HG02763 (cell line): ENCODE measurements around the gene GGT7.
"Not testable (repeated sequence)": the region's sequence is repeated elsewhere in the genome, so short reads cannot be mapped to it uniquely, and the experiment has no call there.

Experiments used
- ATAC-seq: cut with Tn5 transposase; IDR thresholded peaks from one replicate; pipeline ENCODE4 v1.9.1; 2021; ENCODE audit warnings: mild to moderate bottlenecking, moderate library complexity; ENCODE audit not compliant: unreplicated experiment

Gene GGT7

DNA sequence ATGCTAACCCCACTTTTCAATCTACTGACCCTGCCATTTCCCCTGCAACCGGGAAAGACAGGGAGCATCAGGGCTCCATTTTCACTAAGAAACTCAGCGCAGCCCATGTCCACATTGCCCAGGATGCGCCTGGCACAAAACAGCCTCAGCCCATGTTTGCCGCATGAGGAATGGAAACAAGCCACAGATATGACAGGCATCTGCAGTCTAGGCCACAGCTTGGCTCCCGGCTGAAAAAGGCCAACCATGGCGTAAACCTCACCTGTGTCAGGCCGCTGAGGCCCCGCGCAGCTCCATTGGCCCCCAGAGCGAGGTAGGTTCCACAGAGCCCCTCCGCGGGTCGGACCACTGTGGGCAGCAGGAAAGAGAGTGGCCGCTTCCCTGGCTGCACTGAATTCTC is 21.7 kb downstream of the GGT7 start:
- no peak for ATAC-seq

DNA sequence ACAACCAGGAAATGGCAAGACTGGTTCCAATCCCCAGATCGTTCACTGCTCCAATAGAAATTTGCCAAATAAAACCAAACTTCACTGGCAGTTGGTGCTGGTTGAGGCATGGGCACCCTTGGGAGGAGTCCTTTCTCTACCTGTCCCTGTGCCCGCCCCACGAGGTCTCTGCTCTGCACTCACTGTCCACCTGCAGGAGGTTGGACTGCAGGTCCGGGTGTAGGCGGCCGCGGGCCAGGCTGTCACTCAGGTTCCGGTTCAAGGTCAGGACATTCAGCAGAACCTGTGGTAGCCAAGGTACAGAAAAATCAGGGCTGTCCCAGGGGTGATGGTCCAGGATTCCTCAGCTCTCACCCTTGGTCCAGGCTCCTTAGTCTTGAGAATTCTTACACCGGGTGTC is 22.9 kb downstream of the GGT7 start:
- ATAC-seq: no peak

DNA sequence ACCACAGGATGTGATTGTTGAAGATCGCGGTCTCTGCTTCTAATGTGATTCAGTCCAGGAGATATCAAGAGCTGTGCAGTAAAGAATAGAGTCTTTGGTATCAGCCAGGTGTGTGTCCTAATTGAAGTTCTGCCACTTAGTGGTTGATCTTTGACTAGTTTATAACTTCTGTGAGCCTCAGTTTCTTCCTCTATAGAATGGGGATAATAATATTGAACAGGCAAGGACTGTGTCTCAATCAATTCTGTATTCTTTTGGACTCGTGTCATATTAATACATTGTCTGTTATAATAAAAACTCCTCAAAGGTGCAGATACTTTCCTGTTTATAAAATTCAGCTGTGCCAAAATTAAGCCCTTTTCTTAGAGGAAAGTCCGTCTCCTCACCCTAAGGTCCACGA is 24.1 kb downstream of the GGT7 start:
- ATAC-seq: no peak

DNA sequence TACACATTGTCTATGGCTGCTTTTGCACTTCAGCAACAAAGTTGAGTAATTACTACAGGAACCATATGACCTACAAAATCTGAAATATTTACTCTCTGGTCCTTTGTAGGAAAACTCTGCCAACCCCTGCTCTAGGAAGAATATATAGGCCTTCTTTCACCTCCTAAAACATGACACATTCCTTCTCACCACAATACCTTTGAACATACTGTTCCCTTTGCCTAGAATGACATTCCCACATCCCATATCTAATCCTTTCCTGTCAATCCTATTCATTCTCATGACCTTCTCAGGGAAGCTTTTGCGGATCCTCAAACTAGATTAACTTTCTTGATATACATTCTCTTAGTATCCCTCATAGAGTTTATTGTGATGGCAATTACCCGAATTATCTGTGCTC is 29.2 kb downstream of the GGT7 start:
- no peak for ATAC-seq

DNA sequence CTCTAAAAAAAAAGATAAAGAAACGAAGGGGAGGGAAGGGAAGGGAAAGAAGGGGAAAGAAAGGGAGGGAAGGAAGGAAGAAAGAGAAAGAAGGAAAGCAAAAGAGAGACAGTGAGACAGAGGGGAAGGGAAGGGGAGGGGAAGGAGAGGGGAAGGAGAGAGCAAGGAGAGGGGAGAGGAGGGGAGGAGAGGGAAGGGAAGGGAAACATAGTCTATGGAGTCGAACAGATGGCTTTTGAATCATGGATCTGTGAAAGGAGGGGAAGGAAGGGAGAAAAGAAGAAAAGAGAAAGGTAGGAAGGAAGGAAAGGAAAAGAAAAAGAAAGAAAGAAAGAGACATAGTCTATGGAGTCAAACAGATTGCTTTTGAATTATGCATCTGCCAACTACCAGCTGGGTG is 30.5 kb downstream of the GGT7 start:
- no peak for ATAC-seq

DNA sequence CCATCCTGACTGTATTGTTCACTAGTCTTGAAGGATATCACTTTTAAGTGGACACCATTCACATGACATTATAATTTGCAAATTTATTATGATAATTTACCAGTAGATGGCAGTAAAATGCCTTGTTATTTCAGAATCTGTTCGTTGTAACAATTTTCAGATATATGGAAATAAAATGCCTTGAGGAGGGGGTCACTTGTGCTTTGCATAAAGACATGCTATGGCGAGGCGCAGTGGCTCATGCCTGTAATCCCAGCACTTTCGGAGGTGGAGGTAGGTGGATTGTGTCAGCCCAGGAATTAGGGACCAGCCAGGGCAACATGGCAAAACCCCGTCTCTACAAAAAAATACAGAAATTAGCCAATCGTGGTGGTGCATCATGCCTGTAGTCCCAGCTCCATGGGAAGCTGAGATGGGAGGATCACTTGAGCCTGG is 38.2 kb downstream of the GGT7 start:
- no peak for ATAC-seq

DNA sequence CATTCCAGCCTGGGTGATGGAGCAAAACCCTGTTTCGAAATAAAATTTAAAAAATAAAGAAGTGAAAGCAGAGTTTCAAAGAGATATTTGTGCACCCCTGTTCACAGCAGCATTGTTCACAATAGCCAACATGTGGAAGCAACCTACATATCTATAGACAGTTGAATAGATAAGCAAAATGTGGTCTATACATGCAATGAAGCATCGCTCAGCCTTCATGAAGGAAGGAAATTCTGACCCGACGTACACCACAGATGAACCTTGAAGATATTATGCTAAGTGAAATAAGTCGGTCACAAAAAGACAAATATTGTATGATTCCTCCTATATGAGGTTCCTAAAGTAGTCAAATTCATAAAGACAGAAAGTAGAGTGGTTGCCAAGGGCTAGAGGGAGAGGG is 40.7 kb downstream of the GGT7 start:
- ATAC-seq: no peak

DNA sequence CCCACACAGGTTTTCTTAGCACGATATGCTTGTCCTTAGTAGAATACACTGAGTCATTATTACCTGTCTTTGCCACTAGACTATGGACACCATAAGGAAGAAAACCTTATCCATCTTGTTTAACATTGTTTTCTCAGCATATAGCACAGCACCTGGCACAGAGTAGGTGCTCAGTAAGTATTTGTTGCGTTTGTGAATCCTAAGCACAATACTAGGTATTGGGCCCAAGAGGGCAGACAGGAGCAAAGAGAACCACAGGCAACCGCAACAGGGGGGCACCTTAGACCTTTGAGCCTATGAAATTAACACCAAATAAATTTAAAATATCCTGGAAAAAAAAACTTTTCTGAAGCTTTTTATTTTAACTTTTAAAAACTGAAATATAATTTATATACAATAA is 43.5 kb downstream of the GGT7 start:
- ATAC-seq: no peak

DNA sequence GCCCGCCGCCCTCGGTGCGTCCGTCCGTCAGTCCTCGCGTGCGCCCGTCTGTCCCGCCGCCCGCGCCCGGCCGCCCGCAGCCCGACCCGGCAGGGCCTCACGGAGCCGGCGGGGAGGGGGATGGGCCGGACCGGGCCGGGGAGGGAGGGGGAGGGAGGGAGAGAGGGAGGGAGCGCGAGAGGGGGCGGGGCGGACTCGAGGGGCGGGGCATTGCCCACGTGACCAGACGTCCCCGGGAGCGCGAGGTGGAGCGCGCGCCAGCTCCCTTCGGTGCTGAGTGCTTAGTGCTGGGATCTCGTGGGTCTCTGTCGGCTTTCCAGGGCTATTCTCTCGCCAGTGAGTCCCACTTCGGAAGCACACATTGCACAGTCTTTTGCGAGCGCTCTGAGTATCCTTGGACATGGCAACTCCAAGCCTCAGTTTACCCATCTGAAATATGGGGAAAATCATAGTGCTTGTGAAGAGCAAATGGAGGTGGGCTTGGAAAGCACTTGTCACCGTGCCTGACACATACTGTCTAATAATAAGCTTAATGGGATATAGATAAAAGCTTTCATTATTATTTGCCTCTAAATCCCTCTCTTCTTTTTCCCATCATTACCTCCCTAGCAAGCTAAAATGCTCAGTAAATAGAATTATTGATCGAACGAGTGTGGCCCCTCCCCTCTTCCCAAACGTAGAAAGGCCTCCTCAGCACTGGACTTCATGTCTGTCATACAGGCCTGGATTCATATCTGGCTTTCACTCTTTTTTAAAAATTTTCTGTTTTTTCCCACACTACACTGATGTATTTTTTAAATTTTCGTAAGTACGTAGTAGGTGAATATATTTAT is 46.9 kb downstream of the GGT7 start, which contains the start of gene NCOA6:
NCOA6 (minus strand) TSS at position 122 of the 833 bp plus-strand sequence. CDS start 43,296 bp downstream, outside the sequence.
- ATAC-seq: peak; percentile 48

DNA sequence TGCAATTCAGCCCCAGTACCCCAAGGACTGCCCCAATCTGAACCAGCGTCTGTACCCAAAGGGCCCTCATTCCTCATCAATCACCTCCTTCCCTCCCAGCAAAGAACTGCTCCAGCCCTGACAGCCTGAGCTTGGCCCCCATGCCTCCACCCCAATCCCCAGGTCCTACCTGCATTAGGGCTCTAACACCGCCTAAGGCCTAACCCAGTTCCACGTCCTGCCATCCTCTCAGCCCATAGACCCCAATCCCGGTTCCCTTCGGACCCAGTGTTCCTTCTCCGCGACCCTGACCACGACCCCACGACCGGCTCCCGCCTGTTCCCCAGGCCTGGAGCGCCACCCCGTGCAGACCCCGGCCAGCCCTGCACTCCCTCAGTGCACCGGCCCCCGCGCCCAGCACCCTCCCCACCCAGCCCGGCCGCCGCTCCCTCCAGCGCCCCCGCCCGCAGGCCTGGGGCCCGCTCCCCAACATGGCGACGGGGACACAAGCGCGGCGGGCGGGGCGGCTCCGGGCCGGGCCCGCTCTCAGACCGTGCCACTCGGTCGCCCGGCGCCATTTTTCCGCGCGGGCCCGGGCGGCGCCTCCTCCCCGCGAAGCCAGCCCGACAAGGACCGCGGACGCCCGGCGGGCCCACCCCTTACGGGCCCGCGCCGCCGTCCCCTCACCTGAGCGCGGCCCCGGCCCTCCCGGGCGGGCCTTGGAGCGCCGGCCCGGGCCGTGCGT is 47.7 kb downstream of the GGT7 start:
- peak; percentile 68 for ATAC-seq

DNA sequence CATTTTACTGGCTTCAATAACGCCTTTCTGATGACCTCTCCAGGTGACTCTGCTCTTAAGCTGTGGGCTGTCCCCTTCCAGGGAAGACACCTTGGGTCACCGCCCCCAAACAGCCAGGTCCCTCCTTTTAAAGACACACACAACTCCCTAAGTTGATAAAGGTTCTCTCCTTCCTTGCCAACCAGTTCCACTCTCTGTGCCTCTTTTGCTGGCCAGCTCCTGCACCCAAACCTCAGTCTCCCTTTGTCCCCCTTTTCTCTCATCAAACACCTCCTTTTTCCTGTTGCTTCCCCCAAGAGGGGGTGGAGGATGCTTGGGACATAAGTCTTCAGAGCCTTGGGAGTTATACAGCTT is 48.2 kb downstream of the GGT7 start:
- ATAC-seq: peak; percentile 33

DNA sequence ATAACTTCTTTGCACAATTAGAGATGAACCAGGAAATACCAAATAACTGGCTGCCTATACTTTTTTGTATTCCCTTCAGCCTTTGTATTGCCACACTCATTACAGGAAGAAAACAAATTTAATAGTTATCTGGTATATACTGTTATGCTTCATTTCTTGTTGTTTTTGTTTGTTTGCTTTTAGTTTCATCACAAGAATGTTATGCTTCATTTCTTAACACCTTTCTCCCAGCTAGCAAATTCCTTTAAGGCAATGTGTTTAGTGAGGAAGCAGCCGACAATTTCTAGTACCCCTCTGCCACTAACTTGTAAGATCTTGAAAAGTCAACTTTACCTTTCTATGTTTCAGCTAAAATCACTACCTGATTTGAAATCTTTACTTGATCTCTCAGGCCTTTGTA is 48.6 kb downstream of the GGT7 start:
- no peak for ATAC-seq

DNA sequence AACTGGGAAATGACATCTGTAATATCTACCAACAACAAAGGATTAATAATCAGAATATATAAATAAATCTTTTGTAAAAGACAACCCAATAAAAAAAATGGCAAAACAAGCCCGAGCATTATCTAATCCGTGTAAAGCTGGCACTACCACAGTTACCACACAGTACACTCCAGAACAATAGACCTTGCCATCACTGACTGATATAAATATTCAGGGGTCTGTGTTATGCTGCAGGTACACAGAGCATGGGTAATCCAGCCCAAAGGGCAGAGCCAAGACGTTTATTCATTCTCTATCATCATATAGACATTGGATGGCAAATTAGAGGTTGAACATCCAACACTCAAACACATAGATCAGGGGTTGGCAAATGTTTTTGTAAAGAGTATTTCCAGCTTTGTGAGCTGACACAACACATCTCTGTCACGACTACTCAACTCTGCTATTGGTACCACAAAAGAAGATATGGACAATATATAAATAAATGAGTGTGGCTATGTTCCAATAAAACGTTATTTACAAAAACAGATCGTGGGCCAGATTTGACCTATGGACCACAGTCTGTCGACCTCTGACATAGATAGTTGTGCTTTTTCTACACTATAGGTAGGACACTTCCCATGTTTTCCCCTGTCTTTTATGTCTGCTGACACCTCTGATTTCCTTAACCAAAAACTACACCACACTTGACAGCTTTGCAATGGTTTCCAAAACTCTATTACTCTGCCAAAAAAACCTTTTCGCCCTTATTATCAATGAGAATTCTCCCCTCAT is 51.7 kb downstream of the GGT7 start:
- ATAC-seq: no peak

DNA sequence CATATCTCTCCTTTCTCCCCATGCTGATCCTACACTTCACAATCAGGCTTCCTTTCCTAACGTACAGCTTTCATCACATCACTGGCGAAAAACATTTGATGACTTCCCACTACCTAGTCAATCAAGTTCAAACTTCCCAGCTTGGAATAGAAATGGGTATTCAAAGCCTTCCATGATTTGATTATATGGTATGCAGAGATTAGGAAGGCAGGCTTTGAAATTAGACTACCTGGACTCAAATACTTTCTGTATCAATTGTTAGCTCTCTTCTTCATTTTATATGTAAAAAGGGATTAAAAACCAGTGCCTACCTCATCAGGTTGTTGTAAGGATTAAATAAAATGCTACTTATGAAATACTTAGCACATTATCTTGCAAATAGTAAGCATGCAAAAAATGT is 54.9 kb downstream of the GGT7 start:
- ATAC-seq: no peak

DNA sequence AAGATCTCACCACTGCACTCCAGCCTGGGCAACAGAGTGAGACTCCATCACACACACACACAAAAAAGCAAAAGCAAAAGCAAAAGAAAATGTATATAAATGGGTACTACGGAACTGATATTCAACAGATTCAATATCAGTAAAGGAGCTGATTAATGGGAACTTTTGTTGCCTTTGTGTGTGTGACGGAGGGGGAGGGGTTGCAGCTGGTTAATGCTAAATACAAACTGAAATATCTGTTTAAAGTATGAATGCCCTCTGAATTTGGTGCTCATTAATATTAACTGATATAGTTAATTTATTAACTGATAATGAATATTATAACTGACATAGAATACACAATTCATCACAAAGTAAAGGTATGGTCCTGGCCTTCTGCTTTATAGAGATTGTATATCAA is 55.6 kb downstream of the GGT7 start:
- no peak for ATAC-seq

DNA sequence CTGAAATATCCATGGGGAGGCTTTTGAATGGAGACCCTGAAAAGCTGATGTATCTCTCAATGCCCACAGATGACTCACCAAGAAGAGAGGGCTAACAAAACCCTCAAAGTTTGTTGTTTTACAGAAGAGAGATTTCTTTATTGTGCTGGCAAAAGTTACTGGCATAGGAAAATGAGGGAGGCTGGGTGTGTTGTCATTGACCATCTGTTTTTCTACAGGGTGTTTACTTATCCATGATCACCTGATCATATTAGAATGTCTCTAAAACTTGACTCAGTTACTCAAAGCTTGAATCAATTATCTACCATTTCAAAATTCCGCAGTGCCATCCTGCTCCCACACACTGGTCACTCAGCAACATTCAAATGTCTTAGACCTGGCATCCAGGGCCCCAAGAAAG is 57.0 kb downstream of the GGT7 start:
- ATAC-seq: no peak

DNA sequence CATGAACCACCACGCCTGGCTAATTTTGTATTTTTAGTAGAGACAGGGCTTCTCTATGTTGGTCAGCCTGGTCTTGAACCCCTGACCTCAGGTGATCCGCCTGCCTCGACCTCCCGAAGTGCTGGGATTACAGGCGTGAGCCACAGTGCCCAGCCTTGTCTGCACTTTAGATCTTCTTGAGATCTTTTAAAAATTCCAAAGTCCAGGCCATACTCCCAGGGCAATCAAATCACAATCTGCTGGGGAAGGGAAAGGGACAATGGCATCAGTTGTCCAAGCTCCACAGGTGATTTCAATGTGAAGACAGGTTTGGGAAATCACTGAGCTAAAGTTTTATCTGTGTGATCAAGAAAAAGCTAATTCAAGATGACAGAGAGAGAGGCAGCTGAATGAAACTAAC is 64.1 kb downstream of the GGT7 start:
- ATAC-seq: no peak

DNA sequence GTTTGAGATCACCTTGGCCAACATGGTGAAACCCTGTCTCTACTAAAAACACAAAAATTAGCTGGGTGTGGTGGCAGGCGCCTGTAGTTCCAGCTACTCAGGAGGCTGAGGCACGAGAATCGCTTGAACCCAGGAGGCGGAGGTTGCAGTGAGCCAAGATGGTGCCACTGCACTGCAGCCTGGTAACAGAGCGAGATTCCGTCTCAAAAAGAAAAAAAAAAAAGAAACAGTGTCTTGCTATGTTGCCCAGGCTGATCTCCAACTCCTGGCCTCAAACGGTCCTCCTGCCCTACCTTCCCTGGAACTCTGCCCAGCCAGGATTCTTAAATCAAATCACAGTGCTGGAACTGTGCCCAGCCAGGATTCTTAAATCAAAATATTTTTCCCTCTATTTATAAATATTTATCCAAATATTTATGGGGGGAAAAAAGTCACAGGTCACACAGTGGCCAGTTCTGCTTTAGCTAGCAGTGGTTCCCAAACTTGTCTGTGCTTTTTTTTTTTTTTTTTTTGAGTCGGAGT is 64.7 kb downstream of the GGT7 start:
- not testable (repeated sequence) for ATAC-seq

DNA sequence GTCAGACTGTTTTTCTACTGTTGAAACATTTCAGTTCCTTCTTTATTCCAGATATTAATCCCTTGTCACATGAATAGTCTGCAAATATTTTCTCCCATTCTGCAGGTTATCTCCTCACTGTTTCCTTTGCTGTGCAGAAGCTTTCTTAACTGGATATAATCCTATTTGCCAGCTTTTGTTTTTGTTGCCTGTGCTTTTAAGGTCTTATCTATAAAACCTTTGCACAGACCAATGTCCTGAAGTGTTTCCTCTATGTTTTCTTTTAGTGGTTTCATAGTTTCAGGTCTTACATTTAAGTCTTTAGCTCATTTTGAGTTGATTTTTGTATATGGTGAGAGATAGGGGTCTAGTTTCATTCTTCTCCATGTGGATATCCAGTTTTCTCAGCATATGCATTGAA is 66.4 kb downstream of the GGT7 start:
- ATAC-seq: no peak

DNA sequence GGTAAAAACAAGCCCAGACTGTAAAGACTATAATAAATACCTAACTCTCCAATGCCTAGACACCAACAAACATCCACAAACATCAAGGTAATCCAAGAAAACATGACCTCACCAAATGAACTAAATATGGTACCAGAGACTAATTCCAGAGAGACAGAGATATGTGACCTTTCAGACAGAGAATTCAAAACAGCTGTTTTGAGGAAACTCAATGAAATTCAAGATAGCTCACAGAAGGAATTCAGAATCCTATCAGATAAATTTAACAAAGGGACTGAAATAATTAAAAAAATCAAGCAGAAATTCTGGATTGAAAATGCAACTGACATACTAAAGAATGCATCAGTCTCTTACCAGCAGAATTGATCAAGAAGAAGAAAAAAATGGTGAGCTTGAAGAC is 73.8 kb downstream of the GGT7 start:
- no peak for ATAC-seq

DNA sequence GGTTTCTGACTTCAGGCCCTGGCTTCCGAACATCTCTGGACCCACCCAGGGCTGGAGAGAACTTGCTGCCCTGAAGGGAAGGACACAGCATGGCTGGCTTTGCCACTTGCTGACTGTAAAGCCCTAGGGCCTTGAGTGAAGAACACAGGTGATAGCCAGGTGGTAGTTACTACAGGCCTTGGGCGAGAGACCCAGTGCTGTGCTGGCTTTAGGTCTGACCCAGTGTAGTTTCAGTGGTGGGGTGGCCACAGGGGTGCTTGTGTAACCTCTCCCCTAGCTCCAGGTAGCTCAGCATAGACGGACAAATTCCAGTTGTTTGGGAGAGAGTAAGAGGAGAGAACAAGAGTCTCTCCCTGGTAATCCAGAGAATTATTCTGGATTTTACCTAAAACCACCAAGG is 74.3 kb downstream of the GGT7 start:
- ATAC-seq: no peak
